Measurements from ENCODE around the gene LAIR2.
A peak's percentile ranks its signal among the peaks of the same experiment; 100 is the strongest.

The LAIR2 gene

GRCh38 chr19:54475706-54476105 lies 26.9 kb upstream of the LAIR2 start:
- no peak for DNase-seq (ENCODE audit: low read depth in 1 of 2, low spot score in 1 of 2)
- H3K27ac ChIP-seq (replicated peaks) = no peak overlapping the region
- H3K27me3 ChIP-seq (ENCODE audit: insufficient read depth, poor library complexity, severe bottlenecking) = peaks cover 44% of the 10 kb centered on the region
- H3K4me3 ChIP-seq (replicated peaks; ENCODE audit: insufficient read depth, low read length) = no peak overlapping the region
- TF ChIP-seq SPI1 (IDR thresholded peaks at IDR 0.05; ENCODE audit: borderline replicate concordance, low read depth) (no peak), REST (IDR thresholded peaks at IDR 0.05; ENCODE audit: insufficient replicate concordance, low read depth) (no peak), GABPA (IDR thresholded peaks at IDR 0.05; ENCODE audit: low read depth) (no peak), POLR2AphosphoS5 (IDR thresholded peaks at IDR 0.05; ENCODE audit: low read depth) (no peak), CTCF (IDR thresholded peaks at IDR 0.05; ENCODE audit: insufficient read depth, low read length) (no peak)

- DNase-seq (ENCODE audit: low read depth in 1 of 2, low spot score in 1 of 2) = no peak
- TF ChIP-seq REST (IDR thresholded peaks at IDR 0.05; ENCODE audit: insufficient replicate concordance, low read depth) (no peak), CTCF (IDR thresholded peaks at IDR 0.05; ENCODE audit: insufficient read depth, low read length) (no peak), POLR2AphosphoS5 (IDR thresholded peaks at IDR 0.05; ENCODE audit: low read depth) (no peak), GABPA (IDR thresholded peaks at IDR 0.05; ENCODE audit: low read depth) (no peak), SPI1 (IDR thresholded peaks at IDR 0.05; ENCODE audit: borderline replicate concordance, low read depth) (no peak)
- Histone ChIP-seq H3K27me3 (ENCODE audit: insufficient read depth, poor library complexity, severe bottlenecking) (peaks cover 35% of the 10 kb centered on the region), H3K27ac (replicated peaks) (no peak overlapping the region), H3K4me3 (replicated peaks; ENCODE audit: insufficient read depth, low read length) (no peak overlapping the region)
Observed at GRCh38 chr19:54477650-54478049, 25.0 kb upstream of the LAIR2 start.

GRCh38 chr19:54478677-54479266 lies 23.9 kb upstream of the LAIR2 start:
- peak; percentile 31 for TF ChIP-seq CTCF (IDR thresholded peaks at IDR 0.05; ENCODE audit: insufficient read depth, low read length)
- no peak for TF ChIP-seq REST (IDR thresholded peaks at IDR 0.05; ENCODE audit: insufficient replicate concordance, low read depth)
- Histone ChIP-seq H3K4me3 (replicated peaks; ENCODE audit: insufficient read depth, low read length) (no peak overlapping the region), H3K27ac (replicated peaks) (no peak overlapping the region), H3K27me3 (ENCODE audit: insufficient read depth, poor library complexity, severe bottlenecking) (peaks cover 27% of the 10 kb centered on the region)
- no peak for DNase-seq (ENCODE audit: low read depth in 1 of 2, low spot score in 1 of 2)
